A172 (cell line): ENCODE results near the gene MSANTD3. TPM values are rescaled to one million over a fixed set of nuclear protein-coding genes. Genes with fewer than 3 reads are reported as not detected.

Source experiments
- DNase-seq: peaks from one replicate; pipeline ENCODE4 v3.0.0-alpha.2; 2015; ENCODE audit warnings: low spot score
- total RNA-seq: library from RNA; depleted of rRNA; stranded (reverse); fragments of >200 nt; shearing (Covaris generic); gene quantifications from 2 replicates; pipeline ENCODE4 v1.2.3, GENCODE V29; 2014

The MSANTD3 gene
- total RNA-seq, 1 experiment from 2014 or later, result 265 TPM

DNA sequence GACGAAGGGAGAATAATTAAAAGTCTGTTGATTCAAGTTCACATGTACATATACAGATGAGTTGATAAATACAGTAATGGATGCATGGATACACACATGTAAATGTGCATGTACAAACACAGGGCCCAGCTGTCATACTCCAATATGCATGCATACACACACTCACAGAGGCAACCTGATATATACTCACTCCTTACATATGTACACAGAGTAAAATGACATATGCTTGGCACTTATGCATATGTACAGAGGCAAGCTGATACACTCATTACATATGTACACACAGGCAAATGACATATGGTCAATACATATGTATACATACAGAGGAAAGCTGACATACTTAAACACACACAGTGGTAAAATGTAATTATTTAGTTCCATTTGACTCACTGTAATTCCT is 38.8 kb downstream of the MSANTD3 start:
- DNase-seq, result no peak

GRCh38 chr9:100466171-100466828 is 39.4 kb downstream of the MSANTD3 start:
- no peak for DNase-seq

DNA sequence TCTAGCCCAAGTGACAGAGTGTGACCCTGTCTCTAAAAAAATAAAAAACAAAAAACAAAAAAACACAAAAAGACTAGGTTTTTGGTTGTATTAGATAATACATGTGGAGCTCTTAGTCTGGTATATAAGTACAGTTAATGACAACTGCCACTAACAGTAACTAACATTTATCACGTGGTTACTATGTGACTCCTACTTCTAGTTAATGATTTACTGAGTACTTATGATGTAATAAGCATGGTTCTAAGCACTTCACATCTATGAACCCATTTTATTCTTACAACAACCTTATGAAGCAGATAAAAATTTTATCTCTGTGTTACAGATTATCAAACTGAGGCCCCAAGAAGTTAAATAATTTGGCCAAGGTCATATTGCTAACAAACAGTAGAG is 39.9 kb downstream of the MSANTD3 start:
- no peak for DNase-seq

DNA sequence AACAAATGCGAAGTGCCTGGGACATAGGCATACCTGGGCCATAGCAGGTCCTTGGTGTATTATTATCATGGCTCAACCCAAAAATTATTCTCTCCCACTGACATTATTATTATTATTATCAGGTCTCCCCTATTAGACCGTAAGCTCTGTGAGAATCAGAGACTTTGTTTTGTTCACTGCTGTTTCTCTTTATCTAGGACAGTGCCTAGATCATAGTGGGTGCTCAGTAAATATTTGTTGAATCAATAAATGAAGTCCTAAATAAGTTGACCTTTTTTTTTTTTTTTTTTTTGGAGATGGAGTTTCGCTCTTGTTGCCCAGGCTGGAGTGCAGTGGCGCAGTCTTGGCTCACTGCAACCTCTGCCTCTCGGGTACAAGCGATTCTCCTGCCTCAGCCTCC is 41.1 kb downstream of the MSANTD3 start:
- no peak for DNase-seq

DNA sequence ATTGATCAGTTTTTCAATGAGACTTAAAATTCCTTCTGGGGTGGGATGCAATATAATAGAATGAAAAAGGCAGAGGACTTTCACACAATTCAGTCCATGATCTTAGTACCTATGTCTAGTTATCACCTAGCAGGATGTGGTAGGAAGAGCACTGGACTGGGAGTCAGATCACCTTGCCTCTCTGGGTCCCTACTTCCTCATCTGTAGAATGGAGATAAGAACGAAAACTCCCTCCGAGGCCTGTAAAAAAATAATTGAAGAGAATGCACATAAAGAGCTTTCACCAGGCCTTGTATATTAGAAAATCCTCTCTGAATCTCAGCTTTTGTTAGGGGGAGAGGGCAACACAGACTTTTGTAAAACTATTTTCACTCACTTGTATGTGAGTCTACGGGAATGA is 45.3 kb downstream of the MSANTD3 start:
- DNase-seq, result no peak

DNA sequence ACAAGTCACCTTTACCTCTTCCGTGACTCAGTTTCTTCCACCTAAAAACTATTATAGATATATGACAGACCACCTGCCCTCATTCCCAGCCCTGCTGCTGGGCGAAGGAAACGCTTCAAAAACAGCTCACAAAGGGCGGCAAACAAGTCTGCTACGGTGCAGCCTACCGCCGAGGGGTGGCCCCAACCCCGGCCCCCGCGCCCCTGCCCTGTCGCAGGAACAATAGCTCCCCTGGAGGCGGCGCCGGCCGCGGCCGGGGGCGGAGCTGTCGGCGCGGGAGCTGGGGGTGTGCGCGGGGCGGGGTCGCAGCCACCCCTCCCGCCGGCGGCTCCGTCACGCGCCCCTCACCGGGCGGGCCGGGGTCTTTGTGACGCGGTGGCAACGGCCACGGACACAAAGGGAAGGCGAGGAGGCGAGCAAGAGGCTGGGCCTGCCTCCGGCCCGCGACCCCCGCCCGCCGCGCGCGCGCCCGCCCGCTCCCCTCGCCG is 45.9 kb downstream of the MSANTD3 start, which contains the start of gene TMEFF1:
Gene TMEFF1, plus strand, starts transcription at position 362 of the 488 bp plus-strand sequence. CDS start 396 bp downstream, outside the sequence.
- DNase-seq, result peak; percentile 31

GRCh38 chr9:100473276-100474081 is 46.5 kb downstream of the MSANTD3 start:
- peak; percentile 19 for DNase-seq

DNA sequence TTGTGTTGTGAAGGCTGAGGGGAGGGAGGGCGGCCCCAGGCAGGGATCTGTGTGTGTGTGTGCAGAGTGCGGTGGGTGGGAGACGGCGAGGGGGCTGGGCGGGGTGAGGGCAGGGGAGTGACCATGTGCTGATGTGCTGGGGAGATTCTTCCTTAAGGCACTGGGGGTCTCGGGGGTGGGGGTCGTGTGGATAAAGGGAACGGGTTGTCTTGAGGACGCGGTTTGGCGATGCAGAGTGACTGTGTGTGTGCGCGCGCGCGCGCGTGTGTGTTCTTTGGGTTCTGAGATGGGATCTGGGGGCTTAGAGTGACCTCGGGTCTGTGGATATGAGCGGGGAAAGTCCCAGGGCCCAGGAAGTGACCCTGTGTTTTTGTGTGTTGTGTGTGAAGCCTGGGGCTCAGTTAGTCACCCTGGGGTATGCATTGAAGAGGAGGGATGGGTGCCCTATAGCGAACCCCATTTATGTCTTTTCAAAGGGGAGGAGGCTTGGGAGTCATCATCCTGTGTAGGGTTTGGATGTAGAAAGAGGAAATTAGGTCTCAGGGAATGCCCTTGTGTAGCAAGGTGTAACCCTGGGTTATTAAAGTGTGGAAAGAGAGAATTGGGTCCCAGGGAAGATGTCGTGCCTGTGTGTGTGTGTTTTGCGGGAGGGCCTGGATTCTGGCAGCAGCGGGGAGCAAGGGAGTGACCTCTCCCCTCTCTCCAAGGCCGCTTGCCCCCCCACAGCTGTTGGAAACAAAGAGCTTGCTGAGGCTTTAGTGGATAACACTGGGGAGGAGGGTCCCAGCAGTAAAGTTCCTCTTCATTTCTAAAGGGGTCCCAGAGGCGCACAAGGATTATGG is 47.4 kb downstream of the MSANTD3 start:
- DNase-seq, result no peak

- no peak for DNase-seq
Observed at GRCh38 chr9:100474924-100475276, 48.0 kb downstream of the MSANTD3 start.

DNA sequence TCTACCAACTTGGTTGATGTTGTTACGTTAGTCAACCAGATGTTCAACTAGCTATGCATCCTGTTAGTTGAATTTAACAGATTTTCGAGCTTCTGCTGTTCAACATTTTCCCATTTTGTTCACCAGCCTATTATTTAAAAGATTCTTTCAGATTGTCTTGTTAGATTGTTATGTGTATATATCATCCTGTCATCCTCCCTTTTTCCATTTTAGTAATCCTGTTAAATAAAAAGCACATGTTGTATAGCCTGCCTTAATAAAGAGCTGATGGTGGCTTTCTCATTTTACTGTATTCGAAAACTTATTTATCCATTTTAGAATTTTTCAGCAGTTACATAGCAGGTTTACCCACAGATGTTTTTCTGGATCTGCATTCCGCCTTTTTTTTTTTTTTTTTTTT is 50.3 kb downstream of the MSANTD3 start:
- no peak for DNase-seq

- DNase-seq, result no peak
Observed at GRCh38 chr9:100478192-100478591, 51.2 kb downstream of the MSANTD3 start.

DNA sequence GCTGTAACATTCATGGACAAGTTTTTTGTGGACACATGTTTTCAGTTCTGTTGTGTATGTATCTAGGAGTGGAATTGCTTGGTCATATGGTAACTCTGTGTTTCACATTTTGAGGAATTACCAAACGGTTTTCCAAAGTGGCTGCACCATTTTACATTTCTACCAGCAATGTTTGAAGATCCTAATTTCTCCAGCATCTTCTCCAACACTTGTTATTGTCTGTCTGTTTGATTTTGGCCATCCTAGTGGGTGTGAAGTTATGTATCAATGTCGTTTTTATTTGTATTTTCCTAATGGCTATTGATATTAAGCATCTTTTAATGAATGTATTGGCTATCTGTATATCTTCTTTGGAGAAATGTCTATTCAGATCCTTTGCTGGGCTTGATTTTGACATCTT is 52.9 kb downstream of the MSANTD3 start:
- no peak for DNase-seq

- DNase-seq, result no peak
Observed at GRCh38 chr9:100485196-100485595, 58.3 kb downstream of the MSANTD3 start.

GRCh38 chr9:100486479-100487176 is 59.7 kb downstream of the MSANTD3 start:
- DNase-seq, result no peak

- DNase-seq, result no peak
Observed at GRCh38 chr9:100488177-100488576, 61.2 kb downstream of the MSANTD3 start.

DNA sequence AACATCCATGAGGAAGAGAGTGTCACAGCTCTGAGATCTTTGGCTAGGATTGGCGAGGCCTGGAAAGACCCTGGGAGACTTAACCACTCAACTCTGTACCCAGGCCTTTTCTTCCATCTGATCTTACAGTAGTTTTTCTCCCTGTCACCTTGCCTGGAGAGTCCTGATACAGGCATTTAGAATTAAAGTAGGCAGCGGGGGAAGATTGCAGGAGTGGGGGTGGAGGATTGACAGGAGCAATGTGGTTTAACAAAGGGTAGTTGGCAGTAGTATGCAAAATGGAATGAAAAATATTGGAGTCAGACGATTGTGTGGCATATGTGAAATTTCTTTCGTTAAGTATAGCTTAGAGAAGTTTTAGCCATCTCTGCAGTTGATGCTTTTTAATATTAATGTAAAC is 62.9 kb downstream of the MSANTD3 start:
- DNase-seq, result no peak

- DNase-seq, result peak; percentile 63
Observed at GRCh38 chr9:100492952-100493351, 66.0 kb downstream of the MSANTD3 start.

DNA sequence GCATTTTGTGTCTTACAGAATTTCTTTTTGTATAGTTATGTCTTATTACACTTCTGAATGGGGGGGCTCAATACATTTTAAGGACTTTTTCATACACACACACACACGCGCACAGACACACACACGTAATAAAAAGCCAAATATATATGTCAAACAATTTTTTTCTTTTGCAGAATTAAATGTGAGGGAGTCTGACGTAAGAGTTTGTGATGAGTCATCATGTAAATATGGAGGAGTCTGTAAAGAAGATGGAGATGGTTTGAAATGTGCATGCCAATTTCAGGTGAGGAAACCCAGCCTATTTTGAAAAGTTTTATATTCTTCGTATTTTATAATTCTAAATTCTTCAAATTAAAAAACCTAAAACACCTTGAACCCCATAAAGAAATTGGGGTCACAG is 71.6 kb downstream of the MSANTD3 start:
- DNase-seq, result peak; percentile 13

- DNase-seq, result no peak
Observed at GRCh38 chr9:100499460-100499859, 72.5 kb downstream of the MSANTD3 start.

DNA sequence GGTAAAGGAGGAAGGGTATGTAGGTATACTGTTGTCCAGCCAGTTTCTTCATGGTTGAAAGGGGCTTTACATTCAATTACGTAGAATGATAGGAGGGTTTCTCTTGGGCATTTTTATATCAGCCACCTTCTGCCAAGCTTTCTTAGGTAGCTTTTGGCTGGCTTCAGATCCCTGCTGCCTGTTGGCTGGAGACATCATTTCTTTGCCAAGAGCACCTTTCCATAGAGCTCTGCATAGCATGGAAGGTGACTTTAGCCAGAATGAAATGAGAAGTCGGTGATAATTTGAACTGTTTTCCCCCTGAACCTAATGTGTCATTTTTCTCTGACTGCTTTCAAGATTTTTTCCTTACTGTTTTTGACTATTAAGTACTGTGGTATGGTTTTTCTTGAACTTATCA is 72.9 kb downstream of the MSANTD3 start:
- DNase-seq, result no peak
